Astrocyte of the spinal cord (primary cell): ENCODE measurements around the gene ACSL1.

Experiments used
- DNase-seq: peaks from one replicate; pipeline ENCODE4 v3.0.0; 2011; ENCODE audit warnings: low read depth, low spot score
- H3K4me3 ChIP-seq: 2 replicates; pipeline ENCODE4 v1.5.1; 2011; ENCODE audit warnings: low read depth, mild to moderate bottlenecking, low read length, moderate library complexity
- CTCF ChIP-seq: IDR thresholded peaks from 2 replicates; pipeline ENCODE4 v1.5.1; 2012; ENCODE audit warnings: low read depth, mild to moderate bottlenecking, low read length, inconsistent platforms
- in situ Hi-C: cut with HindIII; loops from 2 replicates; pipeline ENCODE4 v1.10.0; 2017; ENCODE audit warnings: low sequenced_read_pairs

The ACSL1 gene

GRCh38 chr4:184851200-184851541 lies 25.4 kb upstream of the ACSL1 start:
- DNase-seq, result no peak
- no peak for TF ChIP-seq CTCF
- in situ Hi-C loops, result no loop called here
- H3K4me3 ChIP-seq, result no peak overlapping the region

GRCh38 chr4:184850431-184851199 lies 24.8 kb upstream of the ACSL1 start:
- in situ Hi-C loops, result no loop called here
- H3K4me3 ChIP-seq, result no peak overlapping the region

GRCh38 chr4:184850018-184850417 lies 24.2 kb upstream of the ACSL1 start:
- TF ChIP-seq CTCF, result no peak
- H3K4me3 ChIP-seq, result no peak overlapping the region
- no peak for DNase-seq
- in situ Hi-C loops, result no loop called here

More at GRCh38 chr4:184850431-184851199, 24.8 kb upstream of the ACSL1 start:
- no peak for TF ChIP-seq CTCF
- no peak for DNase-seq

GRCh38 chr4:184849185-184849584 lies 23.4 kb upstream of the ACSL1 start:
- in situ Hi-C loops, result no loop called here
- no peak for TF ChIP-seq CTCF
- no peak for DNase-seq
- no peak overlapping the region for H3K4me3 ChIP-seq

- in situ Hi-C loops, result no loop called here
- DNase-seq, result no peak
- no peak overlapping the region for H3K4me3 ChIP-seq
- TF ChIP-seq CTCF, result no peak
Measured at GRCh38 chr4:184848510-184848909, 22.7 kb upstream of the ACSL1 start.

- no peak for TF ChIP-seq CTCF
- in situ Hi-C loops, result no loop called here
- DNase-seq, result no peak
- no peak overlapping the region for H3K4me3 ChIP-seq
Measured at GRCh38 chr4:184846531-184846930, 20.8 kb upstream of the ACSL1 start.
